MM.1S (cell line): ENCODE data around the gene ST6GALNAC4.

Experiments
- DNase-seq: peaks from one replicate; pipeline ENCODE4 v3.0.0-alpha.2; 2015
- H2AFZ ChIP-seq: fragments of 300-600 bp; sonication (generic); 2 replicates; pipeline ENCODE4 v1.6.0; 2016; ENCODE audit warnings: antibody characterized with exemption, low read length
- H3F3A ChIP-seq: fragments of 300-600 bp; sonication (generic); 2 replicates; pipeline ENCODE4 v1.6.1; 2016; ENCODE audit warnings: mild to moderate bottlenecking, antibody characterized with exemption, low read length, moderate library complexity, mixed read lengths; ENCODE audit not compliant: insufficient read depth
- H3K27ac ChIP-seq: fragments of 300-600 bp; sonication (generic); 2 replicates; pipeline ENCODE4 v1.5.1; 2016; ENCODE audit warnings: mild to moderate bottlenecking, low read length
- H3K27me3 ChIP-seq: fragments of 300-600 bp; sonication (generic); replicated peaks from 2 replicates; pipeline ENCODE4 v1.6.0; 2016; ENCODE audit warnings: low read length; ENCODE audit not compliant: insufficient read depth
- H3K36me3 ChIP-seq: fragments of 300-600 bp; sonication (generic); replicated peaks from 2 replicates; pipeline ENCODE4 v1.6.1; 2016; ENCODE audit warnings: mild to moderate bottlenecking, low read length, mixed read lengths; ENCODE audit not compliant: insufficient read depth
- H3K4me1 ChIP-seq: fragments of 300-600 bp; sonication (generic); 2 replicates; pipeline ENCODE4 v1.6.1; 2016; ENCODE audit warnings: low read length, mixed read lengths
- H3K4me2 ChIP-seq: fragments of 300-600 bp; sonication (generic); 2 replicates; pipeline ENCODE4 v1.6.0; 2016; ENCODE audit warnings: low read depth, low read length
- H3K4me3 ChIP-seq: fragments of 300-600 bp; sonication (generic); 2 replicates; pipeline ENCODE4 v1.5.1; 2016; ENCODE audit warnings: low read length, mixed read lengths
- H3K79me2 ChIP-seq: fragments of 300-600 bp; sonication (generic); 2 replicates; pipeline ENCODE4 v1.6.1; 2016; ENCODE audit warnings: mixed run types, low read length, mixed read lengths
- H3K9ac ChIP-seq: fragments of 300-600 bp; sonication (generic); 2 replicates; pipeline ENCODE4 v1.6.1; 2016; ENCODE audit warnings: low read length, mixed read lengths
- H3K9me2 ChIP-seq: fragments of 300-600 bp; sonication (generic); replicated peaks from 2 replicates; pipeline ENCODE4 v1.6.1; 2016; ENCODE audit warnings: mild to moderate bottlenecking, low read length, mixed read lengths; ENCODE audit not compliant: insufficient read depth
- H3K9me3 ChIP-seq: fragments of 300-600 bp; sonication (generic); replicated peaks from 2 replicates; pipeline ENCODE4 v1.6.1; 2016; ENCODE audit warnings: mild to moderate bottlenecking, low read length, mixed read lengths; ENCODE audit not compliant: insufficient read depth
- H4K20me1 ChIP-seq: fragments of 300-600 bp; sonication (generic); 2 replicates; pipeline ENCODE4 v1.6.1; 2016; ENCODE audit warnings: mild to moderate bottlenecking, low read length, moderate library complexity, mixed read lengths; ENCODE audit not compliant: insufficient read depth
- CTCF ChIP-seq: fragments of 300-600 bp; sonication (generic); IDR thresholded peaks from 2 replicates; pipeline ENCODE4 v1.5.1; 2016; ENCODE audit warnings: antibody characterized with exemption, low read length, mixed read lengths
- EZH2 ChIP-seq: fragments of 300-600 bp; sonication (generic); optimal IDR thresholded peaks from 2 replicates; pipeline ENCODE3; 2017; ENCODE audit warnings: low read depth, mild to moderate bottlenecking, antibody characterized with exemption, low read length, mixed read lengths
- EZH2phosphoT487 ChIP-seq: fragments of 300-600 bp; sonication (generic); IDR thresholded peaks from 2 replicates; pipeline ENCODE4 v1.6.1; 2018; ENCODE audit warnings: antibody characterized with exemption, low read length

ST6GALNAC4 gene

DNA sequence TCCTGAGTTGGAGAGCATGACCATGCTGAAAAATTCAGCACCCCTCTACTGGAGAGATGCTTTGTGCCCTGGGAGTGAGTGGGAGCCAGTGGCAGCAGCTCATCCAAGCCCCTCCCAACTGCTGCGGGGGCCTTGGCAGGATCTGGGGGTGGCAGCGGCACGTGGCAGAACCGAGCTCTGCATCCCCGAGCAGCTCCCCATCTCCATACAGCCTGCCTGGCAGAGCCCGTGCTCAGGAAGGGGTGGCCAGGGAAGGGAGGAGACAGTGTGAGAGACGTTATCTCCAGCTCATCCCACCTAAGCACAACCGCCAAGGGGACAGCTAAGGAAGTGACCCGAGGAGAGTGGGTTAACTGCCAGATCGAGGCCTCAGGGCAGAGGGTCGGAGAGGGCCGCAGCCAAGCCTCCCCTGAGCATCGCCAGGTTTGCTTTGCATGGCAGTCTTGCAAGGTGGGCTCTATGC is 38.0 kb upstream of the ST6GALNAC4 start:
- Histone ChIP-seq H2AFZ (no peak overlapping the region), H3K9me2 (no peaks in the 10 kb centered on the region), H3K4me3 (no peak overlapping the region), H3F3A (peaks cover 8% of the 10 kb centered on the region), H3K27me3 (no peaks in the 10 kb centered on the region), H3K9ac (no peak overlapping the region; the same call in 1 of the 2 replicates), H3K36me3 (no peaks in the 10 kb centered on the region), H3K79me2 (peaks cover 73% of the 10 kb centered on the region), H4K20me1 (no peaks in the 10 kb centered on the region), H3K27ac (peak overlapping the region; percentile 43; the same call in 1 of the 2 replicates), H3K9me3 (no peaks in the 10 kb centered on the region), H3K4me1 (peaks cover 13% of the 10 kb centered on the region), H3K4me2 (peak overlapping the region; percentile 49; the same call in 1 of the 2 replicates)
- TF ChIP-seq EZH2phosphoT487 (no peak), CTCF (no peak), EZH2 (no peak)
- DNase-seq = no peak

DNA sequence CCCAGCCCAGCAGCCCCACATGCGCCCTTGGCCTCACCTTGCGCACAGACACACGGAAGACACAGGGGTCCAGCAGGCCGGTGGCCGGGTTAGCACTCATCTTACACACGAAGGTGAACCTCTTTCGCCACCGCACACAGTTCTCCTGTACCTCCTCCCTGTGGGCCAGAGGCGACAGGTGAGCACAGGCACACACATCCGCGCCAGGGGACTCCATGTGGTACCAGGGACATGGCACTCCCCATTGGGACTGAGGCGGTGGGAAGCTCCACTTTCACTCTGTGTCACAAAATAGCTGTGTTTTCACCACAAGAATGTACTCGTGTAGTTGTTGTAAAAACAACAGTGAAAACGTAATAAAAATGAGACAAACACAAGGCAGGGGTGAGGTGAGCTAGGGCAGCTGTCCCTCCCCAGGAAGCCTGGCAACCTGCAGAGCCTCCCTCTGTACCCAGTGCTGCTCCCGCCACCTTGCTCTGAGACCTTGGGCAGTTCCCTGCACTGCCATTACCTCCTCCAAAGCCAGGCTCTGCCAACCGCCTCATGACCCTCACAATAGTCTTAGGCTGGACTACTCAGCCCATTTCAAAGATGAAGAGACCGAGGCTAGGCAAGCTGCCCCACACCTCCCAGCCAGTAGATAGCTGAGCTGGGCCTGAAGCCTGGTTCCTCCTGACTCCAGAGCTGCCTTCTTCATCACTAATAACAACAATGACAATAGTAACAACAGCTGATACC is 37.1 kb upstream of the ST6GALNAC4 start:
- H3K4me3 ChIP-seq = no peak overlapping the region
- no peak overlapping the region for H3K4me2 ChIP-seq
- H3K27ac ChIP-seq = no peak overlapping the region
- H2AFZ ChIP-seq = no peak overlapping the region
- DNase-seq = no peak
- H3K9me2 ChIP-seq = no peaks in the 10 kb centered on the region
- peaks cover 13% of the 10 kb centered on the region for H3K4me1 ChIP-seq
- H4K20me1 ChIP-seq = no peaks in the 10 kb centered on the region
- TF ChIP-seq CTCF = no peak
- TF ChIP-seq EZH2 = no peak
- TF ChIP-seq EZH2phosphoT487 = no peak
- no peaks in the 10 kb centered on the region for H3K9me3 ChIP-seq
- no peak overlapping the region for H3K9ac ChIP-seq
- H3K27me3 ChIP-seq = no peaks in the 10 kb centered on the region
- no peaks in the 10 kb centered on the region for H3K36me3 ChIP-seq
- peaks cover 65% of the 10 kb centered on the region for H3K79me2 ChIP-seq
- peaks cover 8% of the 10 kb centered on the region for H3F3A ChIP-seq

DNA sequence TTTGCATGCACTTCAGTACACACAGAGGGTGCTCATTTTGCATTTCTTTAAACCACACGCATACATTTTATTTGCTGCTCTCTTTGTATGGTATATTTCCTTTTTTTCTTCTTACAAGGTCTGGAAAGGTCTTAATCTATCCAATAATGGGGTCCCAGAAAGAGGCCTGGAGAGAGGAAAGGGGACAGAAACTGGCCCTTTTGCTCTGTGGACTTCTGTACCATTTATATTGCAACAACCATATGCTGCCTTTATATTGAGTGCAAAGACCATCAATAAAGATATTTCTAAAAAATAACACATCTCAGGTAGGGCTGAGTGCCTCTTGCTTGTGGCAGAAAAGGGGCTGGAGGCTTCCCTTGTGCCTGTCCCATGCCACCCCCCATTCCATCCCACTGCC is 36.3 kb upstream of the ST6GALNAC4 start:
- Histone ChIP-seq H3K4me3 (no peak overlapping the region), H3K27me3 (no peaks in the 10 kb centered on the region), H4K20me1 (no peaks in the 10 kb centered on the region), H3K9me3 (no peaks in the 10 kb centered on the region), H3K27ac (no peak overlapping the region), H3F3A (peaks cover 8% of the 10 kb centered on the region), H3K9me2 (no peaks in the 10 kb centered on the region), H3K79me2 (peaks cover 57% of the 10 kb centered on the region), H2AFZ (no peak overlapping the region), H3K9ac (no peak overlapping the region), H3K4me1 (peaks cover 13% of the 10 kb centered on the region), H3K4me2 (no peak overlapping the region), H3K36me3 (no peaks in the 10 kb centered on the region)
- TF ChIP-seq EZH2phosphoT487 (no peak), EZH2 (no peak), CTCF (no peak)
- no peak for DNase-seq
